Anterior cingulate cortex (tissue), 58 donors: ENCODE measurements around the gene GALK1.
"Not testable (repeated sequence)": the region's sequence is repeated elsewhere in the genome, so short reads cannot be mapped to it uniquely, and the experiment has no call there.

Source experiments
- DNase-seq, 58 donors: peaks; one replicate each; lab custom pipeline; 2025; lab: John Stamatoyannopoulos, UW

GALK1 gene

DNA sequence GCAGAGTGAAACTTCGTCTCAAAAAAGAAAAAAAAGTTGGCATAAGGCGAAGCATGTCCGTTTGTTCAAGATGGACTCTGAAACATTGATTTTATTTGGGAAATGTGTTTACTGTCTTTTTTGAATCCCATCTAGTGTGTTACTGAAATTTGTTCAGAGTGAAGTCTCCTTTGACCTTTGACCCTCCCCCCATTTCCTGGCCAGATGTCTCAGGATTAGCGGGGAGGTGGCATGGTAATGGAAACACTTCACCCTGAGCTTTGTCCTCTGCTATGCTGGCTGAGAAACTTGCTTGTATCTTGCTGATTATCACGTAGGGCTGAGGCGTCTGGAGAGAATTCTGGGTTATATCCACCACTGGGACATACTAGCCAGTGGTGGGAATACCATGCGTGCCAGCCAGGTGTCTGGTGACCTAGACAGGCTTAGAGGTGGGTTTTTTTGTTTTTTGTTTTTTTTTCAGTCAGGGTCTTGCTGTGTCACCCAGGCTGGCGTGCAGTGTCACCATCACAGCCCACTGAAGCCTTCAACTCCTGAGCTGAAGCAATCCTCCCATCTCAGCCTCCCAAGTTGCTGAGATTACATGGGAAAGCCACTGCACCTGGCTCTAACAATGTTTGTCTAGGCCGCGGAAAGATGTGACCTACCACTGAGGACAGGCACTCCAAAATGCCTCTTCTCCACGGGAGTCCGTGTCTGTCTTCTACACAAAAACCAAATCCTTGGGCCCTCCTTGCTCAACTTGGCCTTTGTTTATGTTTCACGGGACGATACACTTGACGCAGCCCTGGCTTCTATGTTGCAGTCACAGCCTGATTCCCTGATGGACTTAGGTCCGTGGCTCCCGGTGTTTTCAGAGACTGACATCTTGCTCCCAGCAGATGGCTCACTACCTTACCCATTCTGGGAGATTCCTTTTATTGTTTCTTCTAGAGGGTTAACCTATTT, 6.6 kb upstream of the GALK1 start:
- DNase-seq = no peak

DNA sequence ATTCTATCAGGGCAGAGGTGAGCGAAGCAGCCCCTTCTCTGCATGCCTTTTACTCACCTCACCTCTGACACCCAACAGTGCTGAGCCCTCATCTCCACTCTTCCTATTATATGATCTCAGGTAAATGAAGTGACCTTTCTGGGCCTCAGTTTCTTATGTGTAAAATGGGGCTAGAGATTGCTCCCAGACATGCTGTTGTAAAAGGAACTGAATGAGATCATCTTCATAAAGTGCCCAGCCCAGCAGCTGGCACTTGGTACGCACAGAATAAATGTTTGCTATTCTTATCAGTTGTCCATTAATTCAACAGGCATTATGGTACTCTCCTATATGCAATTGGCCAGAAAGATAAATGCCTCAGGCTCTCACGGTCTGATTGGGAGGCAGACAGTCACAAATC, 4.5 kb upstream of the GALK1 start:
- DNase-seq = no peak

DNA sequence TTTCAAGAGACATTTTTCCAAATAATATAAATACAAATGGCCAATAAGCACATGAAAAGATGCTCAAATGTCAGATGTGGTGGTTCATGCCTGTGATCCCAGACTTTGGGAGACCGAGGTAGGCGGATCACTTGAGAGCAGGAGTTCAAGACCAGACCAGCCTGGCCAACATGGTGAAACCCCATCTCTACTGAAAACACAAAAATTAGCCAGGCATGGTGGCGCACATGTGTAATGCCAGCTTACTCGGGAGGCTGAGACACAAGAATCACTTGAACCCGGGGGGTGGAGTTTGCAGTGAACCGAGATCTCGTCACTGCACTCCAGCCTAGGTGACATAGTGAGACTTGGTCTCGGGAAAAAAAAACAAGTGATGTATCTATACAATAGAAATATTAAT, 2.9 kb upstream of the GALK1 start:
- no peak for DNase-seq

DNA sequence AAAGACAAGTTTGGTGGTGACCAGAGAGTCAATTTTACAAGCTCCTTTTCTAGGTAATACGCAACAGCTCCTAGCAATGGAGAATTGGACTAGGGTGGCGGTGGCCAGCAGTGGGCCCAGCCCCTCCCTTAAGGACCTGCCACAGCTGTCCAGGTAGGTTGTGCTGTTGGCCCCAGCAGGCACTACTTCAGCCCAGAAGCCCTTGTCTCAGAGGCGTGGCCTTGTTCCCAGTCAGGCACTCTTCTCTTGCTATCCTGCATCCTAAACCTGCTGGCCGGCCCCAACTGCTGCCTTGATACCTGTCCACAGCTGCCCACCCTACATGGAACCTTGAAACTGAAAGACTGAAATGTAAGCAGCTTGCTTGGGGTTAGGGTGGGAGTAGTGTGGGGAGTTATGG, 989 bp upstream of the GALK1 start:
- no peak for DNase-seq

DNA sequence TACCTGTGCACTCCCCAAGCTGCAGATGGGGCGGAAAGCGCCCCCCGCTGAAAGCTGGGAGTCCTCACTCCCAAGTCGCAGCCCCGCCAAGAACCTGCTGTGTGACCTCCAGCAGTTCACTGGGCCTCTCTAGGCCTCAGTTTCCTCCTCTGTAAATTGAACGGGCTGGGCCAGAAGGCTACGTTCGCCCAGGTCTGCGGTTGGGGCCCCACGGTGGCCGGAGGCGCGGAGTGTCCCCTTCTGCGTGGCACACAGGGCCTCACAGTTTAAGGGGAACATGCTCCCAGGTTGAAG, 628 bp downstream of the GALK1 start:
- DNase-seq = peak in 1 of 58 donors; percentile 16

DNA sequence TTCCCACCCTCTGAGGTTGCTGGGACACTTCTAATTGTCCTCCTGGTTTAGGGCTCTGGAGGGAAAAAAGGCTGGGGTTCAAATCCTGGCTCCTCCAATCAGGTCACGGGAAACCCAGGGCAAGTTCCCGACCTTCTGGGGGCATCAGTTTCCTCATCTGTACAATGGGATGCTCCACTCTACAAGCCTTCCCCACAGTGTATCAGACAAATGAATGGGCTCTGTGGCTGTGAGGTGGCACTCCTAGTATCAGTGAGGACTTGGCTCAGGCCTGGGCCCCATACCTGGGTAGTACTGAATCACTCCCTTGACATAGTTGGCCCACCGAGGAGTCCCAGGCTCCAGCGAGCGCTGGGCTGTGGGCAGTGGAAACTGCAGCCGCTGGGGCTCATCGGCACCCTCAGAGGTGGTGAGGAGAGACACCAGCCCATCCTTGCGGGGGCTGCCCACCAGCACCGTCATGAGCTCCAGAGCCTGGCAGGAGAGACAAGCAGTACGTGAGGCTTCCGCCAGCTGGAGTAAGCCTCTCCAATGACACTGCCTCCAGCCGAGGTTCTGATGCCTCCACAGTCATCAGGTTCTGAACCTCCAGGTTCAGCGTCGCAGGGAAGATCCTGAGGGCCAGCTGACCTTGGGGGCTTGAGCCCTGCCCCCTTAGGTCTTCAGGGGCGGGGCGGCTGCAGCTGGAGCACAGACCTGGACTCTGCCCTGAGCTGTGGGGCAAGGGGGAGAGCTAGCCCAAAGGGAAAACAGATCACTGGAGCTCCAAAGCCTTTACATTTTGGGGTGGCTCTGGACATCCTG, 1.2 kb downstream of the GALK1 start:
- DNase-seq = peak in 1 of 58 donors; percentile 20

DNA sequence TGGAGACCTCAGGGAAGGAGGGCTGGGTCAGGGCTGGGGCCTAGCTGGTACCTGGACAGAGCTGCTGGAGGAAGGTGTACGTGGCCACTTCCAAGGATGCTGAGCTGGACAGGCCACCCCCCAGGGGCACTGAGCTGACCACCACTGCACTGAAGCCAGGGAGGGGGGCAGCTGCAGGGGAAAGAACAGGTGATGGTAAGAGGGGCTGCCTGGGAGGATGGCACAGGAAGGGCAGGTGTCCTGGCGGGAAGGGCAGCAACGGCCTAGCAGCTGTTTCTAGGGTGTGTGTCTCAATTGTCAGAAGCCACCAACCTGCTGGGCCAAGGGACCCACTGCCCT, 1.8 kb downstream of the GALK1 start:
- DNase-seq = no peak

DNA sequence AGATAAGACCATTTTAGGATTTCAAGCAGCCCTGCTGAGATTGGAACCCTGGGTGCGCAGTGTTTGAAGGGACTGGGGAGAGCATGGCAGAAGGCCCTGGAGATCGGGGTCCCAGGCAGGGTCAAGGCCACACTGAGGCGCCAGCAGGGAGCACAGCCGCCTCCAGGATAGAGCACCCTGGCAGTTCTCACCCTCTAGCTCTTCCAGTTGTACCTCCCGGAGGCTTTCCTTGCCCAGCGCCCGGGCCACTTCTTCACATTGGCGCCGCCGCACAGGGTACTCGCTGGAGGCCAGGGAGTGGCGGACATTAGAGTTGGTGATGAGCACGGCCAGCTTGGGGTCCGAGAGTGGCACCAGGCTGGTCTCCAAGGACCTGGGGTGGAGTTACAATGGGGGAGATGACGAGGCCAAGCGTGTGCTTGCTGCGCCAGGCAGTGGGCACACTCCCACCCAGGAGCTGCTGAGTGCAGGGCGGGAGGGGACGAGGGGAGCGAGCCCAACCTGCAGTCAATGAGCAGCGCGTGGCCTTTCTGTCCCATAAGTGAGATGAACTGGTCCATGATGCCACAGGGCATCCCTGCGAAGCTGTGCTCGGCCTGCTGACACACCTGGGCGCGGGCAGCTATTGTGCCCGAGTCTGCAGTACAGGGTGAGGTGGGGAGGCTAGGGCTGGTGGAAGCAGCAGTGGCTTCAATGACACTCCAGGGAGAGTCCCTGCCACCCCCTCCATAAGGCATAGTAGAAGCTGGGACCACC, 2.3 kb downstream of the GALK1 start:
- no peak for DNase-seq

DNA sequence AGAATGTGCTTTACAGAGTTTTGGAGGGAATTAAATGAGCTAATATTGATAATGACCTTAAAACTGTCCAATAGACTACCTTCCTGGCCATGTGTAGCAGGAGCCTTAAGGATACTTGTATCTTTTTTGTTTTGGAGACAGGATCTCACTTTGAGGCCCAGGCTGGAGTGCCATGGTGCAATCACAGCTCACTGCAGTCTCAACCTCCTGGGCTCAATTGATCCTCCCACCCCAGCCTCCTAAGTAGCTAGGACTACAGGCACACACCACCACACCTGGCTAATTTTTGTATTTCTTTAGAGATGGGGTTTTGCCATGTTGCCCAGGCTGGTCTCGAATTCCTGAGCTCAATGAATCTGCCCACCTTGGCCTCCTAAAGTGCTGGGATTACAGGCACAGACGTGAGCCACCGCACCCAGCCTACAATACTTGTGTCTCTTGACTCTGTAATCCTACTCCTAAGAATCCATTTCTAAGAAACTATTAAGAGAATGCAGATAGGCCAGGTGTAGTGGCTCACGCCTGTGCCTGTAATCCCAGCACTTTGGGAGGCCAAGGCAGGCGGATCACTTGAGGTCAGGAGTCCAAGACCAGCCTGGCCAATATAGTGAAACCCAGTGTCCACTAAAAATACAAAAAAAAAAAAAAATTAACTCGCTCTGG, 4.9 kb downstream of the GALK1 start:
- not testable (repeated sequence) for DNase-seq

DNA sequence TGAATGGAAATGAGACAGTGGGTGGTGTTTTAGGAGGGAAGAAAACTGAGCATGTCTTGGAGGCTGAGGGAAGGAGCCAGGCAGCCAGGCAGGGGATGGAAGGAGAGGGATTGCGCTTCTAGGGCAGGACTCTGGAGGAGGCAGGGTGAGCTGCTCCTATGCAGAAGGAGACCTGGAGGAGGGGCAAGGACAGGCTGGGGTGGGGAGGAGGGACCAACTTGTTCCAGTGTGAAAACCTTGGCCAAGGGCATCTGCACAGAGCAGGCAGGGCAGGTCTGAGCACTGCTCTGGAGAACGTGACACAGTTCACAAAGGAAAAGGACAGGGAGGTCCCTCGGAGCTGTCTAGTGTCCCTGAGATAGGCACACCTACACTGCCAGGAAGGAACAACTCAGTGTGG, 5.5 kb downstream of the GALK1 start:
- no peak for DNase-seq

DNA sequence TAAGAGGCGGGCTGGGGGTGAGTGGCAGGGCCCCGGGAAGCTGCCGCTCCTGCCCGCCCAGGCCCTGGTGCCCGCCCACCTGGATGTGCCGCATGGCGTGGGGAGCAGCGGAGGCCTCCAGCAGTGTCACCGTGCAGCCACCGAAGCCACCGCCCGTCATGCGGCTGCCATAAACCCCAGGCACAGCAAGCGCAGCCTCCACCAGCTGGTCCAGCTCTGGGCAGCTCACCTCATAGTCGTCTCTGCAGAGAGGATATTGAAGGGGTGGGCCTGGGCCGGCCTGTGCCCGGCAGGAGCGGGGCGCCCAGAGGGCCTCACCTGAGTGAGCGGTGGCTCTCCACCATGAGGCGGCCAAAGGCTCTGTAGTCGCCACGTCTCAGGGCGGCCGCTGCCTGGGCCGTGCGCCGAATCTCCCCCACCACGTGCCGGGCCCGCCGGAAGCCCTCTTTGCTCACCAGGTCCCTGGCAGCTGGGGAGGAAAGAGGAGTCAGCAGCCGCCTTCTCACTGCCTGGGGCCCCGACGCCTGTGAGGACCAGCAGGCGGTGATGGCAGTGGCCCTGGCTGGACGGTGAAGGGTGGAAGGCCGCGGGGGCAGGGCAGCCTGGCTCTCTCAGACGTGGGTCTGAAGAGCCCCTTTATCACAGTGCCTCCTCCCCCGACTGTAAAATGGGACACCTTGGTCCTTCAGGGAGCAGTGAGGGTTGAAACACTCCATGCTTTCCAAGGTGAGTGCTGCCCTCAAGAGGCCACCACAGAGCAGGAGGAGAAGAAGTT, 6.7 kb downstream of the GALK1 start:
- DNase-seq = no peak

DNA sequence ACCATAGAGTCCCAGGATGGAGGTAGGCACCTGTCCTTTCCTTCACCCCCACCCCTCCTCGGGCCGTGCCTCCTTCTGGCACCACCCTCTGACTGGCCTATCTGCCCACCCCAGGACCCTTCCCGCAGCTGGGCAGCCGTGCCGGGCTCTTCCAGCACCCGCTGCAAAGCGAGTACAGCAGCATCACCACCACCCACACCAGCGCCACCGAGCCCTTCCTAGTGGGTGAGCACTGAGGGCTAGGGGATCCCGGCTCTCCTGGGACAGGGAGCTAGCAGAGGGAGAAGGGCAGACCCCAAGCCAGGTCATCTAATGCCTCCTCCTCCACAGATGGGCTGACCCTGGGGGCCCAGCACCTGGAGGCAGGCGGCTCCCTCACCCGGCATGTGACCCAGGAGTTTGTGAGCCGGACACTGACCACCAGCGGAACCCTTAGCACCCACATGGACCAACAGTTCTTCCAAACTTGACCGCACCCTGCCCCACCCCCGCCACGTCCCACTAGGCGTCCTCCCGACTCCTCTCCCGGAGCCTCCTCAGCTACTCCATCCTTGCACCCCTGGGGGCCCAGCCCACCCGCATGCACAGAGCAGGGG, 7.8 kb downstream of the GALK1 start:
- no peak for DNase-seq

DNA sequence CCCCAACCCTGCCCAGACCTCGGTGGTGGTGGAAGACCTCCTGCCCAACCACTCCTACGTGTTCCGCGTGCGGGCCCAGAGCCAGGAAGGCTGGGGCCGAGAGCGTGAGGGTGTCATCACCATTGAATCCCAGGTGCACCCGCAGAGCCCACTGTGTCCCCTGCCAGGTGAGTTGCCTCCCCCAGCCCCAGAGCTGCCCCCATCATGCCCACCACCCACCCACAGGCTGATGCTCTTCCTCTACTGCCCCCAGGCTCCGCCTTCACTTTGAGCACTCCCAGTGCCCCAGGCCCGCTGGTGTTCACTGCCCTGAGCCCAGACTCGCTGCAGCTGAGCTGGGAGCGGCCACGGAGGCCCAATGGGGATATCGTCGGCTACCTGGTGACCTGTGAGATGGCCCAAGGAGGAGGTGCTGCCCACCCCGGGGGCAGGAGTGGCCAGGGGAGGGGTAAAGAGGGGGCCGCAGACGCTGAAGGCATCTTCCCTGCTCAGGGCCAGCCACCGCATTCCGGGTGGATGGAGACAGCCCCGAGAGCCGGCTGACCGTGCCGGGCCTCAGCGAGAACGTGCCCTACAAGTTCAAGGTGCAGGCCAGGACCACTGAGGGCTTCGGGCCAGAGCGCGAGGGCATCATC, 8.4 kb downstream of the GALK1 start:
- DNase-seq = no peak

DNA sequence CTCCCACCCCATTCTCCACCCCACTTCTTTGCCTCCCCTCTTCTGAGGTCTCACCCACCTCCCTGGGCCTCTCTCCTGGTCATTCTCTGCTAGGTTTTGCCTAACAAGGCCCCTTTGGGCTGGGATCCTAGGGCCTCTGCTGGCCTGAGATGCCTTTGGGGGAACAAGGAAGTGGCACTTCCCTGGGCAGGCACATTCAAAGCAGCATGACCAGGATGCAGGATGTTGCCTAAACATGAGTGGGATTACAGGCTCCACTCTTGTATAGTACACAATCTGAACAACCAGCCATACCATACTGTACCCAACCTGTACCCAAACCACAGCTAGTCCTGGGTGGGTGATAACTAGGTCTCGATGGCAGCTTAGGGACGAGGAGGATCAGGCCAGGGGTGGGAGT, 9.0 kb downstream of the GALK1 start:
- DNase-seq = no peak

DNA sequence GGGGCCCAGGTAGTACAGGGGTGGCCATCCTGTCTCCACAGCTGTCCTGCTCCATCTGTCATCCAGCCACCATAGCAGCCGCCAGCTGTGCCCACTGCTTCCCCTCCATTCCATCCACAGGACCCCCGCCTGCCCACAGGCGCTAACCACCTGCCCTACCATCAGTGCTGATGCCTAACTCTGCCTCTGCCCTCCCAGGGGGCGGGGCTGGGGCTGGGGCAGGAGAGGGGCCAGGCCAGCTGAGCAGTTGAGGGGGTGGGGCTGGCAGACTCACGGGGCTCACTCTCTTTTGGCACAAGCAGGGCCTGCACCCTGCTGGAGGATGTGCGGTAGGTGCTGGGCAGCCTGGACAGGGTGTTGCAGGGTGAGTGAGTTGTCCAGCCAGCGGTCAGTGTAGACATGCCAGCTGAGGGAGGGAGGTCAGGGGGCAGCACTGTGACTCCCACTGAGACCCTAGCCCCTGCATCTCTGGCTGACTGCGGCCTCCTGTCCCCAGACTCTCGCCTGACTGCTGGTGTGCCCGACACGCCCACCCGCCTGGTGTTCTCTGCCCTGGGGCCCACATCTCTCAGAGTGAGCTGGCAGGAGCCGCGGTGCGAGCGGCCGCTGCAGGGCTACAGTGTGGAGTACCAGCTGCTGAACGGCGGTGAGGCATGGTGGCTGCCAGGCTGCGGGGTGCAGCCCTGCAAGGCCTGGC, 9.6 kb downstream of the GALK1 start:
- DNase-seq = no peak

DNA sequence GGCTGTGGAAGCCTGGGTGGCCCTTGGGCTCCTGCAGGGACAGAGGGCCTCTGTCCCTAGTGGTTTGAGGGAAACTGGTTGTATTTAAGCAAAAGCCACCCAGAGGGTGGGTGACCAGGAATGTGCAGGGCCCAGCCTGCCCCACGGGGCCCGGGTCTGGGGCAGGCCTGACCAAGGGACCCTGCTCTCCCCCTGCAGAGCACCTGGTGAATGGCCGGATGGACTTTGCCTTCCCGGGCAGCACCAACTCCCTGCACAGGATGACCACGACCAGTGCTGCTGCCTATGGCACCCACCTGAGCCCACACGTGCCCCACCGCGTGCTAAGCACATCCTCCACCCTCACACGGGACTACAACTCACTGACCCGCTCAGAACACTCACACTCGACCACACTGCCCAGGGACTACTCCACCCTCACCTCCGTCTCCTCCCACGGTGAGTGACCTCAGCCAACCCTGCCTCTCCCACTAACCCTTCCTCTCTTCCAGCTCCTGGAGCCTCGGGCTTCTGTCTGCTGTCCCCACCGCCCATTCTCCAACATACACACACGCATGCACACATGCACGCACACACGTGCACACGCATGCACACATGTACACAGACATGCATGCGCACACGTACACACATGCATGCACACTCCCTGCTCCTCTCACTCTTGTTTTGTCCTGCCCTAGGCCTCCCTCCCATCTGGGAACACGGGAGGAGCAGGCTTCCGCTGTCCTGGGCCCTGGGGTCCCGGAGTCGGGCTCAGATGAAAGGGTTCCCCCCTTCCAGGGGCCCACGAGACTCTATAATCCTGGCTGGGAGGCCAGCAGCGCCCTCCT, 10.4 kb downstream of the GALK1 start:
- no peak for DNase-seq
